IPS DF 6.9 (cell line): ENCODE measurements around the gene MOCS2.

ENCODE experiments used
- DNase-seq: peaks from one replicate; pipeline ENCODE4 v3.0.0-alpha.2; 2013; ENCODE audit warnings: low read depth, low spot score
- H3K27ac ChIP-seq: one replicate; pipeline ENCODE4 v1.5.1; 2013; ENCODE audit warnings: low read length, control low read depth
- H3K27me3 ChIP-seq: 2 replicates; pipeline ENCODE4 v1.6.1; 2013; ENCODE audit warnings: mild to moderate bottlenecking, low read length; ENCODE audit not compliant: control insufficient read depth, insufficient read depth
- H3K36me3 ChIP-seq: 2 replicates; pipeline ENCODE4 v1.6.1; 2013; ENCODE audit warnings: low read length; ENCODE audit not compliant: control insufficient read depth, insufficient read depth
- H3K4me1 ChIP-seq: 2 replicates; pipeline ENCODE4 v1.6.1; 2013; ENCODE audit warnings: low read length; ENCODE audit not compliant: control insufficient read depth, insufficient read depth
- H3K4me3 ChIP-seq: 2 replicates; pipeline ENCODE4 v1.5.1; 2013; ENCODE audit warnings: mild to moderate bottlenecking, low read length
- H3K9me3 ChIP-seq: 2 replicates; pipeline ENCODE4 v1.6.1; 2013; ENCODE audit warnings: low read length, inconsistent platforms; ENCODE audit not compliant: control insufficient read depth, insufficient read depth
- WGBS: extraction: QIAGEN DNeasy Blood & Tissue Kit; methylation state at CpG from one replicate; pipeline ENCODE4 v1.1.7; 2013; ENCODE audit warnings: mixed read lengths, missing lambda C conversion rate; ENCODE audit not compliant: insufficient read length, insufficient coverage; 5-methylcytosine and 5-hydroxymethylcytosine counted together

The MOCS2 gene

GRCh38 chr5:53109443-53110127 lies at the start of gene MOCS2:
Gene MOCS2, minus strand, starts transcription at chr5:53109757. Its CDS starts 2,583 bp downstream, at chr5:53107174.
- no peaks in the 10 kb centered on the region for H3K36me3 ChIP-seq
- H3K9me3 ChIP-seq: no peaks in the 10 kb centered on the region
- H3K27ac ChIP-seq: no peak within 1 kb of the TSS
- no CpG with 5 or more reads among the region's 54 CpGs for WGBS
- H3K4me1 ChIP-seq: peaks cover 4% of the 10 kb centered on the region; the same call in 1 of the 2 replicates
- no peaks in the 10 kb centered on the region for H3K27me3 ChIP-seq
- peak within 1 kb of the TSS; percentile 85; the same call in 1 of the 2 replicates for H3K4me3 ChIP-seq
- peak; percentile 60 for DNase-seq

- H3K9me3 ChIP-seq: no peaks in the 10 kb centered on the region
- no peak overlapping the region for H3K27ac ChIP-seq
- no peak for DNase-seq
- no peaks in the 10 kb centered on the region for H3K27me3 ChIP-seq
- H3K36me3 ChIP-seq: no peaks in the 10 kb centered on the region
- no peak overlapping the region for H3K4me3 ChIP-seq
- no CpG with 5 or more reads among the region's 3 CpGs for WGBS
- H3K4me1 ChIP-seq: no peaks in the 10 kb centered on the region
Measured at GRCh38 chr5:53151713-53152458, 42.3 kb upstream of the MOCS2 start.

- Histone ChIP-seq H3K36me3 (no peaks in the 10 kb centered on the region), H3K27me3 (no peaks in the 10 kb centered on the region), H3K4me1 (no peaks in the 10 kb centered on the region), H3K27ac (no peak overlapping the region), H3K4me3 (no peak overlapping the region), H3K9me3 (no peaks in the 10 kb centered on the region)
- no peak for DNase-seq
- no CpG with 5 or more reads among the region's 1 CpG for WGBS
Measured at GRCh38 chr5:53133020-53133419, 23.5 kb upstream of the MOCS2 start.

GRCh38 chr5:53130266-53130665 lies 20.7 kb upstream of the MOCS2 start:
- no peaks in the 10 kb centered on the region for H3K9me3 ChIP-seq
- H3K4me1 ChIP-seq: no peaks in the 10 kb centered on the region
- H3K27ac ChIP-seq: no peak overlapping the region
- H3K36me3 ChIP-seq: no peaks in the 10 kb centered on the region
- WGBS: no CpG with 5 or more reads among the region's 2 CpGs
- no peaks in the 10 kb centered on the region for H3K27me3 ChIP-seq
- no peak overlapping the region for H3K4me3 ChIP-seq
- no peak for DNase-seq

GRCh38 chr5:53128481-53128880 lies 18.9 kb upstream of the MOCS2 start:
- H3K27ac ChIP-seq: no peak overlapping the region
- DNase-seq: no peak
- H3K9me3 ChIP-seq: no peaks in the 10 kb centered on the region
- no CpG with 5 or more reads among the region's 1 CpG for WGBS
- H3K36me3 ChIP-seq: no peaks in the 10 kb centered on the region
- no peak overlapping the region for H3K4me3 ChIP-seq
- no peaks in the 10 kb centered on the region for H3K4me1 ChIP-seq
- H3K27me3 ChIP-seq: no peaks in the 10 kb centered on the region

- Histone ChIP-seq H3K4me3 (no peak overlapping the region), H3K36me3 (no peaks in the 10 kb centered on the region), H3K27me3 (no peaks in the 10 kb centered on the region), H3K27ac (no peak overlapping the region), H3K9me3 (no peaks in the 10 kb centered on the region), H3K4me1 (no peaks in the 10 kb centered on the region)
- no peak for DNase-seq
- WGBS: no CpG with 5 or more reads among the region's 1 CpG
Measured at GRCh38 chr5:53127107-53127506, 17.6 kb upstream of the MOCS2 start.

- DNase-seq: no peak
- WGBS: no CpG with 5 or more reads among the region's 3 CpGs
Measured at GRCh38 chr5:53126521-53126920, 17.0 kb upstream of the MOCS2 start.

GRCh38 chr5:53123702-53124101 lies 14.1 kb upstream of the MOCS2 start:
- no peaks in the 10 kb centered on the region for H3K36me3 ChIP-seq
- no peak overlapping the region for H3K4me3 ChIP-seq
- no peak overlapping the region for H3K27ac ChIP-seq
- H3K9me3 ChIP-seq: no peaks in the 10 kb centered on the region
- H3K27me3 ChIP-seq: no peaks in the 10 kb centered on the region
- no peak for DNase-seq
- H3K4me1 ChIP-seq: no peaks in the 10 kb centered on the region

More at GRCh38 chr5:53126521-53126920, 17.0 kb upstream of the MOCS2 start:
- H3K4me1 ChIP-seq: no peaks in the 10 kb centered on the region
- no peak overlapping the region for H3K27ac ChIP-seq
- no peaks in the 10 kb centered on the region for H3K36me3 ChIP-seq
- no peaks in the 10 kb centered on the region for H3K9me3 ChIP-seq
- no peaks in the 10 kb centered on the region for H3K27me3 ChIP-seq
- H3K4me3 ChIP-seq: no peak overlapping the region

GRCh38 chr5:53120165-53120564 lies 10.6 kb upstream of the MOCS2 start:
- H3K4me3 ChIP-seq: no peak overlapping the region
- DNase-seq: no peak
- no peaks in the 10 kb centered on the region for H3K9me3 ChIP-seq
- H3K27me3 ChIP-seq: no peaks in the 10 kb centered on the region
- no peak overlapping the region for H3K27ac ChIP-seq
- no peaks in the 10 kb centered on the region for H3K4me1 ChIP-seq
- WGBS: no CpG with 5 or more reads among the region's 1 CpG
- no peaks in the 10 kb centered on the region for H3K36me3 ChIP-seq

- no CpG with 5 or more reads among the region's 5 CpGs for WGBS
- Histone ChIP-seq H3K27ac (no peak overlapping the region), H3K27me3 (no peaks in the 10 kb centered on the region), H3K9me3 (no peaks in the 10 kb centered on the region), H3K4me1 (0 out of 2 replicates have a peak, but pooled peaks cover under 1% of the 10 kb centered on the region), H3K36me3 (no peaks in the 10 kb centered on the region), H3K4me3 (no peak overlapping the region)
- DNase-seq: no peak
Measured at GRCh38 chr5:53118879-53119278, 9.3 kb upstream of the MOCS2 start.
